ENCODE results near the gene SLC26A9.

SLC26A9 gene

DNA sequence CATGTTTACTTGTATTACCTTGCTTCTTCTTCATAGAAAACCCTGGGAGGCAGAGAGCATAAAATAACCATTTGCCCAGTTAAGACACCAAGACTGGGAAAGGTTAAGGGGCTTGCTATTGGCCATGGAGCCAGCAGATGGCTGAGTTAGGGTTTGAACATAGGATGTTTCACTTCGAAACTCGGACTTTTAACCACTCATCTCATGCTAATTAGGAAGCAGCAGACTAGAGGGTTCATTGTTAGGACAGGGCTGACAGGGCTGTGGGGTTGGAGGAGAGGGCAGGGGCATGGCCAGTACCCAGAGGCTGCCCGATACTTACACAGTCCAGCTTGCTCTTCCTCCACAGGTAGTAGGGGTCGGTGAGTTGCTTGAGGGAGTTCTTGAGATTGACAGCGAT lies 17.0 kb downstream of the SLC26A9 start:
- H3K4me1 ChIP-seq (ENCODE audit: insufficient read depth, low read length): no peaks in the 10 kb centered on the region; the same call in 1 of the 2 replicates
- DNase-seq (no peak), ATAC-seq (ENCODE audit: insufficient read depth, low read depth) (no peak)
- H3K36me3 ChIP-seq (ENCODE audit: insufficient read depth, low read length): no peaks in the 10 kb centered on the region
- H3K27me3 ChIP-seq (ENCODE audit: insufficient read depth, low read length, poor library complexity): peaks cover 23% of the 10 kb centered on the region
- H3K27ac ChIP-seq (ENCODE audit: low read length): no peak overlapping the region
- H3K9me3 ChIP-seq (ENCODE audit: insufficient read depth, low read length, severe bottlenecking): no peaks in the 10 kb centered on the region
- H3K79me2 ChIP-seq (ENCODE audit: insufficient read depth, low read length): no peaks in the 10 kb centered on the region
- TF ChIP-seq, protein P1, sequence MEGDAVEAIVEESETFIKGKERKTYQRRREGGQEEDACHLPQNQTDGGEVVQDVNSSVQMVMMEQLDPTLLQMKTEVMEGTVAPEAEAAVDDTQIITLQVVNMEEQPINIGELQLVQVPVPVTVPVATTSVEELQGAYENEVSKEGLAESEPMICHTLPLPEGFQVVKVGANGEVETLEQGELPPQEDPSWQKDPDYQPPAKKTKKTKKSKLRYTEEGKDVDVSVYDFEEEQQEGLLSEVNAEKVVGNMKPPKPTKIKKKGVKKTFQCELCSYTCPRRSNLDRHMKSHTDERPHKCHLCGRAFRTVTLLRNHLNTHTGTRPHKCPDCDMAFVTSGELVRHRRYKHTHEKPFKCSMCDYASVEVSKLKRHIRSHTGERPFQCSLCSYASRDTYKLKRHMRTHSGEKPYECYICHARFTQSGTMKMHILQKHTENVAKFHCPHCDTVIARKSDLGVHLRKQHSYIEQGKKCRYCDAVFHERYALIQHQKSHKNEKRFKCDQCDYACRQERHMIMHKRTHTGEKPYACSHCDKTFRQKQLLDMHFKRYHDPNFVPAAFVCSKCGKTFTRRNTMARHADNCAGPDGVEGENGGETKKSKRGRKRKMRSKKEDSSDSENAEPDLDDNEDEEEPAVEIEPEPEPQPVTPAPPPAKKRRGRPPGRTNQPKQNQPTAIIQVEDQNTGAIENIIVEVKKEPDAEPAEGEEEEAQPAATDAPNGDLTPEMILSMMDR (IDR thresholded peaks at IDR 0.05; ENCODE audit: borderline replicate concordance, extremely low read depth, low read length, poor library complexity, severe bottlenecking): no peak
- TF ChIP-seq EZH2 (IDR thresholded peaks at IDR 0.05; ENCODE audit: borderline replicate concordance, low read depth, low read length, severe bottlenecking): no peak
- no peak overlapping the region for H3K9ac ChIP-seq (ENCODE audit: low read depth, low read length)
- no peak overlapping the region for H3K4me2 ChIP-seq (ENCODE audit: insufficient read depth, low read length)
- H2AFZ ChIP-seq (ENCODE audit: low read depth, low read length): no peak overlapping the region
- H4K20me1 ChIP-seq (ENCODE audit: insufficient read depth, low read length): no peaks in the 10 kb centered on the region; the same call in 1 of the 2 replicates
- no peak overlapping the region for H3K4me3 ChIP-seq (ENCODE audit: low read depth in 1 of 2, low read length in 2 of 2)

GRCh38 chr1:205925736-205926135 lies 17.5 kb downstream of the SLC26A9 start:
- Histone ChIP-seq H3K9me3 (ENCODE audit: insufficient read depth, low read length, severe bottlenecking) (no peaks in the 10 kb centered on the region), H3K27ac (ENCODE audit: low read length) (no peak overlapping the region), H3K4me3 (ENCODE audit: low read depth in 1 of 2, low read length in 2 of 2) (no peak overlapping the region), H3K4me1 (ENCODE audit: insufficient read depth, low read length) (no peaks in the 10 kb centered on the region; the same call in 1 of the 2 replicates), H2AFZ (ENCODE audit: low read depth, low read length) (no peak overlapping the region), H3K27me3 (ENCODE audit: insufficient read depth, low read length, poor library complexity) (peaks cover 23% of the 10 kb centered on the region), H3K79me2 (ENCODE audit: insufficient read depth, low read length) (no peaks in the 10 kb centered on the region), H3K9ac (ENCODE audit: low read depth, low read length) (no peak overlapping the region), H3K36me3 (ENCODE audit: insufficient read depth, low read length) (no peaks in the 10 kb centered on the region), H3K4me2 (ENCODE audit: insufficient read depth, low read length) (no peak overlapping the region), H4K20me1 (ENCODE audit: insufficient read depth, low read length) (no peaks in the 10 kb centered on the region; the same call in 1 of the 2 replicates)
- ATAC-seq (ENCODE audit: insufficient read depth, low read depth): no peak
- TF ChIP-seq, protein P1 (IDR thresholded peaks at IDR 0.05; ENCODE audit: borderline replicate concordance, extremely low read depth, low read length, poor library complexity, severe bottlenecking): no peak
- TF ChIP-seq EZH2 (IDR thresholded peaks at IDR 0.05; ENCODE audit: borderline replicate concordance, low read depth, low read length, severe bottlenecking): no peak
- no peak for DNase-seq

DNA sequence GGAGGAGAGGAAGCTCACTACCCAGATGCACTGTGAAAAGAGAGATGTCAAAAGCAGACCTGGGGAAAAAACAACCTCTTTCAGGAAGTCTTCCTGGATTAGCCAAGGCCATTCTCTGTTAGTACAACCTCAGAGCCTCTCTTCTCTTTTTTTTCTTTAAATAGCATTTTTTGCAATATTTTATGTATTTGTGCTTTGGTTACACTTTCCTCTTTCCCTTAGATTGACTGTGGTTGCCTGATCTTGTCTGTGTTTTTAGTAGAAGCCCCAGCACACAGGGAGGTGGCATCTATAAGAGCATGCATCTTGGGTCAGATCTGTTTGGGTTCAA lies 18.8 kb downstream of the SLC26A9 start:
- no peak for DNase-seq
- Histone ChIP-seq H3K79me2 (ENCODE audit: insufficient read depth, low read length) (no peaks in the 10 kb centered on the region), H3K9me3 (ENCODE audit: insufficient read depth, low read length, severe bottlenecking) (no peaks in the 10 kb centered on the region), H3K4me1 (ENCODE audit: insufficient read depth, low read length) (no peaks in the 10 kb centered on the region; the same call in 1 of the 2 replicates), H3K27me3 (ENCODE audit: insufficient read depth, low read length, poor library complexity) (peaks cover 19% of the 10 kb centered on the region), H3K27ac (ENCODE audit: low read length) (no peak overlapping the region), H3K4me3 (ENCODE audit: low read depth in 1 of 2, low read length in 2 of 2) (no peak overlapping the region), H2AFZ (ENCODE audit: low read depth, low read length) (no peak overlapping the region), H3K9ac (ENCODE audit: low read depth, low read length) (no peak overlapping the region), H3K4me2 (ENCODE audit: insufficient read depth, low read length) (no peak overlapping the region), H3K36me3 (ENCODE audit: insufficient read depth, low read length) (no peaks in the 10 kb centered on the region), H4K20me1 (ENCODE audit: insufficient read depth, low read length) (peaks cover under 1% of the 10 kb centered on the region)
- no peak for ATAC-seq (ENCODE audit: insufficient read depth, low read depth)
- TF ChIP-seq, protein P1 (IDR thresholded peaks at IDR 0.05; ENCODE audit: borderline replicate concordance, extremely low read depth, low read length, poor library complexity, severe bottlenecking): no peak
- no peak for TF ChIP-seq EZH2 (IDR thresholded peaks at IDR 0.05; ENCODE audit: borderline replicate concordance, low read depth, low read length, severe bottlenecking)

Data from DND-41 (cell line).